ENCODE measurements around the gene DST.

Gene DST

DNA sequence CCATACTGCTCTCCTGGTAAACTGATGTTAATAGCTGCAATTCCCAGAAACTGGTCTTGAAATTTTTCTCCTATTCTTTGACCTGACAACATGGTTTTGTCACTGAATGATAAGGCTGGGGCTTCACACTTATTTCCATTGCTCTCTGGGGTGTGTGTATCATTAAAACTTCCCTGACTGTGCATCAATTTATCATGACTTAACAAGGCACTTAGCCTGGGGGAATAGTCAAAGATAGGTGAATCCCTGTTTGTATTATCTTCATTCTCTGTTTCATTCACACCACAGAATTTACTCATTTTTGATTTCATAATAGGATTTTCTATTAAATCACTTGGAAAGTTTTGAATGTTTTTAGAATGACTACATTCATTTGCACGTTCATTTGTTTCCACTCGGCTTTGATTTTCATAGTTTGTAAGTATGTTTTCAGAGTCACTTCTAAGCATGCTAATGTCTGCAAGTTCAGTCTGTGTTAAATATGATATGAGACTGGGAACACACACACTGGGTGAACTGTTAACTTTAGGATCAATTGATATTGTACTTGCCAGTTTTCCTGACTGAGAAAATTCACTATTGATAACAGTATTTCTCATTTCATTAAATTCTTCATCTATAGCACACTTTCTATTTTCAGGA is 35.5 kb downstream of the DST start:
- Histone ChIP-seq H3K4me3 (ENCODE audit: insufficient read length, low read depth) (no peak overlapping the region), H3K27me3 (ENCODE audit: insufficient read depth, insufficient read length) (no peaks in the 10 kb centered on the region), H3K9ac (ENCODE audit: insufficient read length, low read depth) (no peak overlapping the region), H3K9me3 (ENCODE audit: insufficient read depth, low read length) (no peaks in the 10 kb centered on the region), H3K36me3 (ENCODE audit: insufficient read depth, insufficient read length, low read length) (peaks cover 42% of the 10 kb centered on the region), H3K4me1 (ENCODE audit: insufficient read depth, insufficient read length) (no peaks in the 10 kb centered on the region)
- no peak for DNase-seq (ENCODE audit: low read depth, low spot score)
- TF ChIP-seq ZNF274 (IDR thresholded peaks at IDR 0.05; ENCODE audit: low read depth, low read length) = no peak
- TF ChIP-seq SUZ12 (IDR thresholded peaks at IDR 0.05; ENCODE audit: extremely low read depth, insufficient read depth, insufficient read length) = no peak
- no peak for TF ChIP-seq YY1 (IDR thresholded peaks at IDR 0.05; ENCODE audit: insufficient read depth, insufficient read length)

DNA sequence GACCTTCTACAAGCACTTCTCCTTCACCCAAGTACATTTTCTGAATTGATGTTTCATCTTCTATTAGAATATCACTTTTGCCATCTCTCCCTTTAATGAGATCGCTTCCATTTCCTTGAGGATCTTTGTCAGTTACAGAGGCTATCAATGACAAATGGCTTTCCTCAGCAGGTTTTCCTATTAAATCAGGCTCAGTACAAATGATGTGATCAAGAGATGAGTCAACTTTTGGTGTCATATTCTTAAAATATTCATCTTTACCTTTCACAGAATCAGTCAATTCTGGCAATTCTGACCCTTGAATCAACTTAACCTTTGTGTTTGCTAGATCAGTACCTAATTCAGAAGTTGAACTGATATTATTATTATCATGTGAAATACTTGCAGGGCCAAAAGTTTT is 37.3 kb downstream of the DST start:
- Histone ChIP-seq H3K27me3 (ENCODE audit: insufficient read depth, insufficient read length) (no peaks in the 10 kb centered on the region), H3K36me3 (ENCODE audit: insufficient read depth, insufficient read length, low read length) (peaks cover 50% of the 10 kb centered on the region), H3K4me3 (ENCODE audit: insufficient read length, low read depth) (no peak overlapping the region), H3K9ac (ENCODE audit: insufficient read length, low read depth) (no peak overlapping the region), H3K4me1 (ENCODE audit: insufficient read depth, insufficient read length) (no peaks in the 10 kb centered on the region), H3K9me3 (ENCODE audit: insufficient read depth, low read length) (no peaks in the 10 kb centered on the region)
- TF ChIP-seq YY1 (IDR thresholded peaks at IDR 0.05; ENCODE audit: insufficient read depth, insufficient read length) (no peak), SUZ12 (IDR thresholded peaks at IDR 0.05; ENCODE audit: extremely low read depth, insufficient read depth, insufficient read length) (no peak), ZNF274 (IDR thresholded peaks at IDR 0.05; ENCODE audit: low read depth, low read length) (no peak)
- DNase-seq (ENCODE audit: low read depth, low spot score) = no peak

DNA sequence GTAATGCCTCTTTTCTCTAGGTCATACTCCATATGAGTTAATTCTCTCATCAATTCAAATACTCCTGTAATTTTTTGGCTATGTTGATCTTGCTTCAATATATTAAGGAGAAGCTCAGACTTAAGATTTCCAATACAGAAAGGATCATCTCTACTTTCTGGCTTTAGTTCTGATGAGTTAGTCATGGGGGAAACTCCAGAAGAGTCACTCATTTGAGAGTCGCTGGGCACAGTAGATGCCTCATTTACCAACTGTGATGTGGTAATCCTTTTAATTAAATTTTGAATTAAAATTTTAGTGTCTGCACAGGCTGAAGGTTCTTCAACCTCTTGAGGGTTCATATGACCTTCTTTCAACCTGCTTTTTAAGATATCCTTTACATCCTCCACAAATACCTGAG is 38.5 kb downstream of the DST start:
- Histone ChIP-seq H3K4me1 (ENCODE audit: insufficient read depth, insufficient read length) (no peaks in the 10 kb centered on the region), H3K9me3 (ENCODE audit: insufficient read depth, low read length) (no peaks in the 10 kb centered on the region), H3K9ac (ENCODE audit: insufficient read length, low read depth) (no peak overlapping the region), H3K36me3 (ENCODE audit: insufficient read depth, insufficient read length, low read length) (peaks cover 54% of the 10 kb centered on the region), H3K4me3 (ENCODE audit: insufficient read length, low read depth) (no peak overlapping the region), H3K27me3 (ENCODE audit: insufficient read depth, insufficient read length) (no peaks in the 10 kb centered on the region)
- no peak for DNase-seq (ENCODE audit: low read depth, low spot score)
- no peak for TF ChIP-seq SUZ12 (IDR thresholded peaks at IDR 0.05; ENCODE audit: extremely low read depth, insufficient read depth, insufficient read length)
- TF ChIP-seq ZNF274 (IDR thresholded peaks at IDR 0.05; ENCODE audit: low read depth, low read length) = no peak
- no peak for TF ChIP-seq YY1 (IDR thresholded peaks at IDR 0.05; ENCODE audit: insufficient read depth, insufficient read length)

DNA sequence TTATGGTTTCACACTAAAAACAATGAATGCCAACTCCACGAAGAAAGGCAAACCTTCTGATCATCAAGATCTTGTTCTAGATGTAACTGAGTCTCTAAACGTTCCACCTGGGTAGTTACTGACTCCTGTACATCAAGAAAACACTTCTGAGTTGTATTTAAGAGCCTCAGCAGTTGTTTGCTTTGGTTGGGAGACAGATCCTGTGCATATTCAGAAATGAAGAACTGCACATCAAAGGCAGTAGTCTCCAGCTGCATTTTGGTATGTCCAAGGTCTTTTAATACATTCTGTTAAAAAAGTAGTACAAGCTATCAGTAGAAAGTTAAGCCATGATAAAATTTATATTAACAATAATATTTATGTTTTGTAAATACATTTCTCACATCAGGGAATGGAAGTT is 41.3 kb downstream of the DST start:
- Histone ChIP-seq H3K4me3 (ENCODE audit: insufficient read length, low read depth) (no peak overlapping the region), H3K9me3 (ENCODE audit: insufficient read depth, low read length) (no peaks in the 10 kb centered on the region), H3K36me3 (ENCODE audit: insufficient read depth, insufficient read length, low read length) (peaks cover 46% of the 10 kb centered on the region), H3K27me3 (ENCODE audit: insufficient read depth, insufficient read length) (no peaks in the 10 kb centered on the region), H3K4me1 (ENCODE audit: insufficient read depth, insufficient read length) (no peaks in the 10 kb centered on the region), H3K9ac (ENCODE audit: insufficient read length, low read depth) (no peak overlapping the region)
- TF ChIP-seq SUZ12 (IDR thresholded peaks at IDR 0.05; ENCODE audit: extremely low read depth, insufficient read depth, insufficient read length) (no peak), YY1 (IDR thresholded peaks at IDR 0.05; ENCODE audit: insufficient read depth, insufficient read length) (no peak), ZNF274 (IDR thresholded peaks at IDR 0.05; ENCODE audit: low read depth, low read length) (no peak)
- no peak for DNase-seq (ENCODE audit: low read depth, low spot score)

DNA sequence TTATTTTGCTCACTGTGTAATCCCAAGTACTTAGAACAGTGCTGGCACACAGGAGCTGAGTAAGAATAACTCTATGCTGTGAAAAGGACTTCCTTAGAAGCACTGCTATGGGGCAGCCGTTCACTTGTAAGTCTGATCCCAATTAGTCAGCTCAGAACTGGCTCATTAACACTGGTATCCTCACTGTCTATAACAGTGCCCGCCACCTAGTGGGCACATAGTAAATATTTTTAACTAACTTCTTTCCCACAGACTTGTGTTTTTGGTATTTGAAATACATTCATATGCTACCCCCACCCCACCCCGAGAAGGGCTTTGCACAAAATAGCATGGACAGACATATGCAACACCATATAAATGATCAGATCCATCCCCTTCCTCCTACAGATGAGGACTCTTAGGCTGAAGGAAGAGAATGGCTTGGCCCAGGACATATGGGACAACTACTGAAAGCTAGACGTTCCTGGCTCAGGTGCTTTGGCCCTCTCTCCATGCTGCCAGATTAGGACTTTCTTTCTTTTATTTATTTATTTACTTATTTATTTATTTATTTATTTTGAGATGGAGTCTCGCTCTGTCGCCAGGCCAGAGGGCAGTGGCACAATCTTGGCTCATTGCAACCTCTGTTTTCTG is 47.1 kb downstream of the DST start:
- Histone ChIP-seq H3K9ac (ENCODE audit: insufficient read length, low read depth) (no peak overlapping the region), H3K4me1 (ENCODE audit: insufficient read depth, insufficient read length) (no peaks in the 10 kb centered on the region), H3K27me3 (ENCODE audit: insufficient read depth, insufficient read length) (no peaks in the 10 kb centered on the region), H3K4me3 (ENCODE audit: insufficient read length, low read depth) (no peak overlapping the region), H3K9me3 (ENCODE audit: insufficient read depth, low read length) (no peaks in the 10 kb centered on the region), H3K36me3 (ENCODE audit: insufficient read depth, insufficient read length, low read length) (peaks cover 47% of the 10 kb centered on the region)
- no peak for TF ChIP-seq ZNF274 (IDR thresholded peaks at IDR 0.05; ENCODE audit: low read depth, low read length)
- TF ChIP-seq YY1 (IDR thresholded peaks at IDR 0.05; ENCODE audit: insufficient read depth, insufficient read length) = no peak
- no peak for TF ChIP-seq SUZ12 (IDR thresholded peaks at IDR 0.05; ENCODE audit: extremely low read depth, insufficient read depth, insufficient read length)
- DNase-seq (ENCODE audit: low read depth, low spot score) = peak; percentile 9

DNA sequence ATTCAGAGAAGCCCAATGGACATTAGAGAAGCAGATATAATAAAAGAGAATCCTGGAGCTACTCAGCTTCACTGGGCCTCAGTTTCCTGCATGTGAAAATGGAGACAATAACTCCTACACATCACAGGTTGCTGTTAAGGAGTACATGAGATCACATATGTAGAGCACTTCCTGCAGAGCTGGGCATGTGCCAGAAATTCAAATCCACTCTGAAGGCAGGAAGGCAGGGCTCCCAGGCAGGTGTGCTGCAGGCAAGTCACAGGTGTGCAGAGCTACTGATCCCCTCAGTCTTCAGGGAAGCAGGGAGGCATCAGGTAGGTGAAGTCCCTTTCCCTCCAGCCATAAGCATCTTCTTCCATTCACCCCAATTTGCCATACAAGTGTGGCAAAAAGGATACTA is 48.0 kb downstream of the DST start:
- Histone ChIP-seq H3K4me3 (ENCODE audit: insufficient read length, low read depth) (no peak overlapping the region), H3K27me3 (ENCODE audit: insufficient read depth, insufficient read length) (no peaks in the 10 kb centered on the region), H3K9ac (ENCODE audit: insufficient read length, low read depth) (no peak overlapping the region), H3K36me3 (ENCODE audit: insufficient read depth, insufficient read length, low read length) (peaks cover 43% of the 10 kb centered on the region), H3K9me3 (ENCODE audit: insufficient read depth, low read length) (no peaks in the 10 kb centered on the region), H3K4me1 (ENCODE audit: insufficient read depth, insufficient read length) (no peaks in the 10 kb centered on the region)
- no peak for DNase-seq (ENCODE audit: low read depth, low spot score)
- TF ChIP-seq YY1 (IDR thresholded peaks at IDR 0.05; ENCODE audit: insufficient read depth, insufficient read length) = no peak

DNA sequence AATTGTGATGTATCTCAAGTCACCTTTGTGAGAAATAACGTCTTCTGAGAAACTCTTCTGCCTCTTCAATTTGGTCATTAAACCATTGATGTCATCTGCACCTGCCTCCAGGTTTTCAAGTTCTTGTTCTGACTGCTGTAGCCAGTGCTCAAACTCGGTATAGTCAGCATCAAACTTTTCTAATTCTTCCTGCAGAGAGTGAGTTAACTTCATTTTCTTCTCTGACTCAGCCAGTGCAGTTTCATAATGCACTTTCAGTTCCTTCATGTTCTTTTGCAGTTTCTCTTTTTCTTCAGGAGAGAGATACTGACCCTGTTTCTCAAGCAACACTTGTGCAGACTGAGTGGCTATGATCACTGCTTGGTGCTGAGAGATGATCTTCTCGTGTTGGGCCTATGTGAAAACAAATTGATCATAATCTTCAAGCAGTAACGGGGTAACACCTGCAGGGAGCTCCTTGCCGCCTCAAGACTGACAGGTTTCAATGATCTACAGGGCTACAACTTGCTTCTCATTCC is 48.8 kb downstream of the DST start:
- no peaks in the 10 kb centered on the region for H3K9me3 ChIP-seq (ENCODE audit: insufficient read depth, low read length)
- H3K4me3 ChIP-seq (ENCODE audit: insufficient read length, low read depth) = no peak overlapping the region
- no peak for TF ChIP-seq YY1 (IDR thresholded peaks at IDR 0.05; ENCODE audit: insufficient read depth, insufficient read length)
- TF ChIP-seq SUZ12 (IDR thresholded peaks at IDR 0.05; ENCODE audit: extremely low read depth, insufficient read depth, insufficient read length) = no peak
- TF ChIP-seq ZNF274 (IDR thresholded peaks at IDR 0.05; ENCODE audit: low read depth, low read length) = no peak
- H3K36me3 ChIP-seq (ENCODE audit: insufficient read depth, insufficient read length, low read length) = peaks cover 48% of the 10 kb centered on the region
- H3K27me3 ChIP-seq (ENCODE audit: insufficient read depth, insufficient read length) = no peaks in the 10 kb centered on the region
- DNase-seq (ENCODE audit: low read depth, low spot score) = no peak
- no peaks in the 10 kb centered on the region for H3K4me1 ChIP-seq (ENCODE audit: insufficient read depth, insufficient read length)
- no peak overlapping the region for H3K9ac ChIP-seq (ENCODE audit: insufficient read length, low read depth)

Data from NT2/D1 (cell line).